Measurements from ENCODE around the gene KDSR.

The KDSR gene

DNA sequence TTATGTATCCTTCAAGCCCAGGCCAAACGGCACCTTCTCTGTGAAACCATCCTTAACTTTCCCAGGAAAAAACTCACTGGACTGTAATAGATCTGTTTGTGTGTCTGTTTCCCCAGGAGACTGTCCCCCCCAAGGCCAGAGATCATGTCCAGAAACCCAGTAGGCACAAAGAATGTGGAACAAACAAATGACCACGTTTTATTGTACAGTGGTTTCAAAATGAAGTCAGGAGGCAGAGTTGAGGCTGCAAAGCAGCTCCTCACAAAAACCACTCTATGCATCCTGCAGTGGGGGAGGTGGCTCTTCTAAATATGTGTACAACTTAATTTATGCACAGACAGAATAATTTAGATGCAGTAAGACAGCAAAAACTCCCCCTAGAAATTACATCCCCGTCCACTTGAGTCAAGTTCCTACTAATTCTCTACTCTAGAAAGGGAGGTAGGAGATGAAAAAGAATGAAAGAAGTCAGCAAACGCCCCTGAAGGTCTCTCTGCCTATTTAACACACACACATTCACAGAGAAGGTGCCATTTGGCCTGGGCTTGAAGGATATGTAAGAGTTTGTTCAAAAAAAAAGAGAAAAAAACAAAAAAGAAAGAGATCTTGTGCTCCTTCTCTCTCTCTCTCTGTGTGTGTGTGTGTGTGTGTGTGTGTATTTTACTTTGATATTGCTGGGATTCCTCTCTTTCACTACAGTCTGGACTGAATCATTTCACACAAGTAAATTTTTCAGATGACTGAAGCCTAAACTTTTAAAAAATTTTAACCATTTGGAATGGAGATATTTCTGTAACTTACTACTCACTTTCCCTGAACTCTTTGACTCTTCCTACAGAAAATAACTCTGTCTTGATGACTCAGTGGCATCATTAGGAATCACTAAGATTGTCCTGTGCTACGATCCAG lies 66.9 kb downstream of the KDSR start:
- no peak for DNase-seq (ENCODE audit: extremely low spot score)
- CTCF ChIA-PET = no interaction called here
- no peak for TF ChIP-seq HDGF (IDR thresholded peaks at IDR 0.05; ENCODE audit: borderline replicate concordance)
- no peak for TF ChIP-seq SUZ12 (IDR thresholded peaks at IDR 0.05)
- TF ChIP-seq LEF1 (IDR thresholded peaks at IDR 0.05; ENCODE audit: borderline replicate concordance) = no peak
- TF ChIP-seq BHLHE40 (IDR thresholded peaks at IDR 0.05; ENCODE audit: borderline replicate concordance) = no peak
- TF ChIP-seq ZNF384 (IDR thresholded peaks at IDR 0.05) = no peak
- TF ChIP-seq CTBP1 (IDR thresholded peaks at IDR 0.05; ENCODE audit: borderline replicate concordance) = no peak
- no peak for TF ChIP-seq NFRKB (IDR thresholded peaks at IDR 0.05)
- TF ChIP-seq FOXK2 (IDR thresholded peaks at IDR 0.05) = no peak
- TF ChIP-seq, protein P1, sequence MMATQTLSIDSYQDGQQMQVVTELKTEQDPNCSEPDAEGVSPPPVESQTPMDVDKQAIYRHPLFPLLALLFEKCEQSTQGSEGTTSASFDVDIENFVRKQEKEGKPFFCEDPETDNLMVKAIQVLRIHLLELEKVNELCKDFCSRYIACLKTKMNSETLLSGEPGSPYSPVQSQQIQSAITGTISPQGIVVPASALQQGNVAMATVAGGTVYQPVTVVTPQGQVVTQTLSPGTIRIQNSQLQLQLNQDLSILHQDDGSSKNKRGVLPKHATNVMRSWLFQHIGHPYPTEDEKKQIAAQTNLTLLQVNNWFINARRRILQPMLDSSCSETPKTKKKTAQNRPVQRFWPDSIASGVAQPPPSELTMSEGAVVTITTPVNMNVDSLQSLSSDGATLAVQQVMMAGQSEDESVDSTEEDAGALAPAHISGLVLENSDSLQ (IDR thresholded peaks at IDR 0.05) = no peak
- TF ChIP-seq SP1 (IDR thresholded peaks at IDR 0.05) = no peak
- no peak for TF ChIP-seq FOXA1 (IDR thresholded peaks at IDR 0.05)
- TF ChIP-seq ARNT (IDR thresholded peaks at IDR 0.05) = no peak
- no peak for TF ChIP-seq TARDBP (IDR thresholded peaks at IDR 0.05)
- TF ChIP-seq L3MBTL2 (conservative IDR thresholded peaks at IDR 0.05) = no peak
- TF ChIP-seq FOXM1 (IDR thresholded peaks at IDR 0.05; ENCODE audit: borderline replicate concordance) = no peak
- TF ChIP-seq ELF4 (IDR thresholded peaks at IDR 0.05) = no peak
- POLR2A ChIA-PET = no interaction called here

DNA sequence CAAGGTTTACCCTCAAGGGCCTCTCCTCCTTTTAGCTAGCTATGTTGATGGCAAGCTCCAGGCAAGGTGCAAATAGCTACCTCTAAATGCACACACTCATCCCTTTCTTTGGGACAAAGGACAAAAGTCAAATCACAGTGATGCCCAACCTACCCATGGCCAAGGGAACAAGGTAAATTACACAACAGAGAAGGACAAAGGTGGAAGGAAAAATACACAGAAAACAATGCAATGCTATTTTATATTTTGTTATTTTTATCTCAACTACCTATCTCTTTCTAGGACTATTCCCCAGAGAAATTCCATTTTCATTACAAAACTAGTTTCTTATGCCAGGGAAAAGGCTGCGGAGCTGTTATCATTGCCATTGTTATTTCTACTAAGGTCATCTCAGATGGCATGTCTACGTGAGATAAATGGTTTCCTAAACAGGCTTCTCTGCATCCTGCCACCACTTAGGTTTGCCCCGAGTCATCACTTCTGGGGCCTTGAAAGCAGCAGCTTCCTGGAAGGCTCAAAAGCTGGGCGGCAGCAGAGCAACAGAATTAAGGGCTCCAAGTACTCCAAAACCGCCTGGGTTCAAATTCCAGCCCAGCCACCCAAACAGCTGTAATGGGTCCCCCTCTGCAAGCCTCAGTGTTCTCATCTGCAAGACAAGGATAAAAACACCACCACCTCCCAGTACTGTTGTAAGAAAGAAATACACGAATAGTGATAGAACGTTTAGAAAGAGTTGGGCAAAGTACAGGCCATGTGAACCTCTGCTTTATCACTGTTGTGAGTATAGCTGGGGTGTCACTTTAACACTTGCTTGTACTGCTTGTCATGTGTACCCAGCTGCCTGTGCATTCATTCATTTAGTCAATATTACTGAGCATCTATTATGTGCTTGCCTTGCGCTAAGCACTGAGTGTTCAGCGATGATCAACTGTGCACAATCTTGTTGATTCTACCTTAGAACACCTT lies 68.3 kb downstream of the KDSR start:
- ChIA-PET POLR2A (no interaction called here), CTCF (no interaction called here)
- DNase-seq (ENCODE audit: extremely low spot score) = no peak
- TF ChIP-seq FOXA1 (IDR thresholded peaks at IDR 0.05) = no peak
- no peak for TF ChIP-seq TARDBP (IDR thresholded peaks at IDR 0.05)
- TF ChIP-seq ARNT (IDR thresholded peaks at IDR 0.05) = no peak
- no peak for TF ChIP-seq HDGF (IDR thresholded peaks at IDR 0.05; ENCODE audit: borderline replicate concordance)
- no peak for TF ChIP-seq BHLHE40 (IDR thresholded peaks at IDR 0.05; ENCODE audit: borderline replicate concordance)
- TF ChIP-seq L3MBTL2 (conservative IDR thresholded peaks at IDR 0.05) = no peak
- no peak for TF ChIP-seq FOXK2 (IDR thresholded peaks at IDR 0.05)
- TF ChIP-seq ELF4 (IDR thresholded peaks at IDR 0.05) = no peak
- no peak for TF ChIP-seq CTBP1 (IDR thresholded peaks at IDR 0.05; ENCODE audit: borderline replicate concordance)
- TF ChIP-seq ZNF384 (IDR thresholded peaks at IDR 0.05) = no peak
- TF ChIP-seq LEF1 (IDR thresholded peaks at IDR 0.05; ENCODE audit: borderline replicate concordance) = no peak
- no peak for TF ChIP-seq NFRKB (IDR thresholded peaks at IDR 0.05)
- no peak for TF ChIP-seq FOXM1 (IDR thresholded peaks at IDR 0.05; ENCODE audit: borderline replicate concordance)
- no peak for TF ChIP-seq SP1 (IDR thresholded peaks at IDR 0.05)
- TF ChIP-seq SUZ12 (IDR thresholded peaks at IDR 0.05) = no peak

GRCh38 chr18:63297687-63298399 lies 69.2 kb downstream of the KDSR start:
- ChIA-PET POLR2A (no interaction called here), CTCF (no interaction called here)
- no peak for DNase-seq (ENCODE audit: extremely low spot score)
- no peak for TF ChIP-seq L3MBTL2 (conservative IDR thresholded peaks at IDR 0.05)
- TF ChIP-seq SP1 (IDR thresholded peaks at IDR 0.05) = no peak

- CTCF ChIA-PET = interaction anchor here (0.6 kb wide), 1 partner anchor 20 kb away, joined by 3 read pairs; no protein-coding TSS in a partner anchor
- POLR2A ChIA-PET = no interaction called here
- no peak for DNase-seq (ENCODE audit: extremely low spot score)
- no peak for TF ChIP-seq SUZ12 (IDR thresholded peaks at IDR 0.05)
- no peak for TF ChIP-seq NFRKB (IDR thresholded peaks at IDR 0.05)
- no peak for TF ChIP-seq ZNF384 (IDR thresholded peaks at IDR 0.05)
- no peak for TF ChIP-seq LEF1 (IDR thresholded peaks at IDR 0.05; ENCODE audit: borderline replicate concordance)
- no peak for TF ChIP-seq FOXK2 (IDR thresholded peaks at IDR 0.05)
- no peak for TF ChIP-seq SP1 (IDR thresholded peaks at IDR 0.05)
These were observed 73.1 kb downstream of the KDSR start for GRCh38 chr18:63293935-63294334.

- DNase-seq (ENCODE audit: extremely low spot score) = no peak
- CTCF ChIA-PET = interaction anchor here (0.5 to 0.6 kb wide), 2 partner anchors 20 to 252 kb away, joined by 3 read pairs; no protein-coding TSS in a partner anchor
- POLR2A ChIA-PET = no interaction called here
- TF ChIP-seq ELF4 (IDR thresholded peaks at IDR 0.05) (no peak), FOXM1 (IDR thresholded peaks at IDR 0.05; ENCODE audit: borderline replicate concordance) (no peak), FOXA1 (IDR thresholded peaks at IDR 0.05) (no peak), CTBP1 (IDR thresholded peaks at IDR 0.05; ENCODE audit: borderline replicate concordance) (no peak), ARNT (IDR thresholded peaks at IDR 0.05) (no peak), FOXK2 (IDR thresholded peaks at IDR 0.05) (no peak), BHLHE40 (IDR thresholded peaks at IDR 0.05; ENCODE audit: borderline replicate concordance) (no peak), SP1 (IDR thresholded peaks at IDR 0.05) (no peak), L3MBTL2 (conservative IDR thresholded peaks at IDR 0.05) (no peak), NFRKB (IDR thresholded peaks at IDR 0.05) (no peak), TARDBP (IDR thresholded peaks at IDR 0.05) (no peak)
These were observed 73.9 kb downstream of the KDSR start for GRCh38 chr18:63292831-63293683.

GRCh38 chr18:63291278-63291677 lies 75.7 kb downstream of the KDSR start:
- no peak for DNase-seq (ENCODE audit: extremely low spot score)
- ChIA-PET CTCF (no interaction called here), POLR2A (no interaction called here)
- TF ChIP-seq, protein P1 (IDR thresholded peaks at IDR 0.05) = no peak
- TF ChIP-seq ARNT (IDR thresholded peaks at IDR 0.05) (no peak), NFRKB (IDR thresholded peaks at IDR 0.05) (no peak), LEF1 (IDR thresholded peaks at IDR 0.05; ENCODE audit: borderline replicate concordance) (no peak), ZNF384 (IDR thresholded peaks at IDR 0.05) (no peak), SP1 (IDR thresholded peaks at IDR 0.05) (no peak), FOXM1 (IDR thresholded peaks at IDR 0.05; ENCODE audit: borderline replicate concordance) (no peak), FOXK2 (IDR thresholded peaks at IDR 0.05) (no peak), CTBP1 (IDR thresholded peaks at IDR 0.05; ENCODE audit: borderline replicate concordance) (no peak), FOXA1 (IDR thresholded peaks at IDR 0.05) (no peak), SUZ12 (IDR thresholded peaks at IDR 0.05) (no peak), ELF4 (IDR thresholded peaks at IDR 0.05) (no peak), HDGF (IDR thresholded peaks at IDR 0.05; ENCODE audit: borderline replicate concordance) (no peak), TARDBP (IDR thresholded peaks at IDR 0.05) (no peak), BHLHE40 (IDR thresholded peaks at IDR 0.05; ENCODE audit: borderline replicate concordance) (no peak), L3MBTL2 (conservative IDR thresholded peaks at IDR 0.05) (no peak)

Data from HEK293T (cell line).